ENCODE measurements around the gene RTTN.

RTTN gene

GRCh38 chr18:70181725-70182124 lies 23.8 kb downstream of the RTTN start:
- peak overlapping the region; percentile 59 for H3K27ac ChIP-seq
- in situ Hi-C loops (cut with HindIII; ENCODE audit: low pct_ligation_motif_present, low sequenced_read_pairs): no loop called here
- DNase-seq: no peak
- H3K27me3 ChIP-seq (replicated peaks): no peaks in the 10 kb centered on the region
- no peaks in the 10 kb centered on the region for H3K36me3 ChIP-seq (replicated peaks)
- H3K4me3 ChIP-seq (ENCODE audit: low read depth, low read length): no peak overlapping the region
- no peak for TF ChIP-seq CTCF (IDR thresholded peaks at IDR 0.05; ENCODE audit: low read depth, low read length, missing control alignments)

DNA sequence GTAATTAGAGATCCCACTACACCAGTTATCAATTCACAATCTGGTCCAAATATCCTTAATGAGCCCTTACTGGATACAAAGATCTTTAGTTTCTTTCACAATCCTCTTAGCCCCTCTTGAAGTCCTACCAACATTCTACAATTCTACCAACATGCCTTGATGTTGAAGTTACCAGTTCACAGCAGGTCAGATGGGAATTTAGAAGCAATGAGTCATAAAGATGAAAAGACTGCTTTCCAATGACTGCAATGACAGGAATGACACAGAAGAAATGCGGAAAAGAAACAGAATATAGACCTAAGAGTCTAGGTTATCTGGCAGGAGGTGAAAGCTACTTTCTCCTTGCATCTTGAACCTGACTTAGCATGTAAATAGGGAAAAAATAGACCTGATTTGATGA lies 24.5 kb downstream of the RTTN start:
- no peak overlapping the region for H3K4me3 ChIP-seq (ENCODE audit: low read depth, low read length)
- TF ChIP-seq CTCF (IDR thresholded peaks at IDR 0.05; ENCODE audit: low read depth, low read length, missing control alignments): no peak
- no peaks in the 10 kb centered on the region for H3K36me3 ChIP-seq (replicated peaks)
- in situ Hi-C loops (cut with HindIII; ENCODE audit: low pct_ligation_motif_present, low sequenced_read_pairs): no loop called here
- DNase-seq: peak; percentile 60
- no peaks in the 10 kb centered on the region for H3K27me3 ChIP-seq (replicated peaks)
- peak overlapping the region; percentile 59 for H3K27ac ChIP-seq

- Histone ChIP-seq H3K27ac (no peak overlapping the region), H3K4me3 (ENCODE audit: low read depth, low read length) (no peak overlapping the region), H3K27me3 (replicated peaks) (no peaks in the 10 kb centered on the region), H3K36me3 (replicated peaks) (no peaks in the 10 kb centered on the region)
- in situ Hi-C loops (cut with HindIII; ENCODE audit: low pct_ligation_motif_present, low sequenced_read_pairs): no loop called here
- TF ChIP-seq CTCF (IDR thresholded peaks at IDR 0.05; ENCODE audit: low read depth, low read length, missing control alignments): no peak
- DNase-seq: no peak
These were observed 28.9 kb downstream of the RTTN start for GRCh38 chr18:70176537-70176936.

- no peak overlapping the region for H3K27ac ChIP-seq
- TF ChIP-seq CTCF (IDR thresholded peaks at IDR 0.05; ENCODE audit: low read depth, low read length, missing control alignments): no peak
- no peak for DNase-seq
- no peaks in the 10 kb centered on the region for H3K36me3 ChIP-seq (replicated peaks)
- H3K4me3 ChIP-seq (ENCODE audit: low read depth, low read length): no peak overlapping the region
- in situ Hi-C loops (cut with HindIII; ENCODE audit: low pct_ligation_motif_present, low sequenced_read_pairs): no loop called here
- H3K27me3 ChIP-seq (replicated peaks): no peaks in the 10 kb centered on the region
These were observed 30.3 kb downstream of the RTTN start for GRCh38 chr18:70175216-70175615.

DNA sequence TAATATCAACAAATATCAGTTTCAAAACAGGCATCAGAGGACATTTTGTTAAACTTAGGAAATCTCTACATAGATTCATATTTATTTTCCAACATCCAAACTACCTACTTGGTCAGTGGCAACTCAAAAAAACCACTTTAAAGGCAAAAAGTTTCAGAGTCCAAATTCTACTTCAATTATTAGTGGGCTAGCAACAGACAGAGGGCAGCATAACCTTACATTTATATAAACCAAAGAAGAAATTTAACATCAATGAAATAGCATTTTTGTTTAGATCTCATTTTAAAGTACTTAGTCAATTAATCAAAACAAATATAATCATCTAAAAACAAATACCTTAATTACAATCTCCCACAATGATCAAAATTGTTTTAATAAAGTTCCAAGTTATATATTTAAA lies 33.3 kb downstream of the RTTN start:
- in situ Hi-C loops (cut with HindIII; ENCODE audit: low pct_ligation_motif_present, low sequenced_read_pairs): no loop called here
- DNase-seq: no peak
- peak; percentile 44 for TF ChIP-seq CTCF (IDR thresholded peaks at IDR 0.05; ENCODE audit: low read depth, low read length, missing control alignments)
- no peak overlapping the region for H3K4me3 ChIP-seq (ENCODE audit: low read depth, low read length)
- no peak overlapping the region for H3K27ac ChIP-seq
- H3K27me3 ChIP-seq (replicated peaks): no peaks in the 10 kb centered on the region
- no peaks in the 10 kb centered on the region for H3K36me3 ChIP-seq (replicated peaks)

DNA sequence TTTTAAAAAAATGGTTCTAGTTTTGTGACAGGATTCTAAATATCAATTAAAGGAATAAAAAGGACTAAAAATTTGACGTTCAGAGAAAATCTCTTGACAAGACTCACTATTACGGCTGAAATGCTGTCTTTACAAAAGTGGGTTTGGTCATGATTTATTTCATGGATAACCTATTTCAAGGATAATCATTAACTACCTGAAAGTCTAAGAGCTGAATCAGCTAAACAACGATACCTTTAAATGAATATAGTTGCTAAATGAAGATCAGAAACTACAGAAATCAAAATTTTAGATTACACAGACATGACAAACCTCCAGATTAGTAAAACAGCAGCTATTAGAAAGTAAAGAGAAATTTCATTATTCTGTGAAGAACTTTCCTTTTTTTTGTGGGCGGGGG lies 35.7 kb downstream of the RTTN start:
- Histone ChIP-seq H3K27me3 (replicated peaks) (no peaks in the 10 kb centered on the region), H3K27ac (no peak overlapping the region), H3K36me3 (replicated peaks) (no peaks in the 10 kb centered on the region), H3K4me3 (ENCODE audit: low read depth, low read length) (no peak overlapping the region)
- DNase-seq: no peak
- TF ChIP-seq CTCF (IDR thresholded peaks at IDR 0.05; ENCODE audit: low read depth, low read length, missing control alignments): no peak
- in situ Hi-C loops (cut with HindIII; ENCODE audit: low pct_ligation_motif_present, low sequenced_read_pairs): no loop called here
